HG03280 (cell line): ENCODE measurements around the gene TBC1D16.

Experiments
- ATAC-seq: cut with Tn5 transposase; IDR thresholded peaks from one replicate; pipeline ENCODE4 v1.9.1; 2021; ENCODE audit warnings: mild to moderate bottlenecking, moderate library complexity; ENCODE audit not compliant: unreplicated experiment

TBC1D16 gene

GRCh38 chr17:80025796-80026195 lies 9.9 kb downstream of the TBC1D16 start:
- no peak for ATAC-seq

GRCh38 chr17:80025140-80025539 lies 10.5 kb downstream of the TBC1D16 start:
- ATAC-seq = no peak

- ATAC-seq = no peak
Measured at GRCh38 chr17:80024206-80024972, 11.3 kb downstream of the TBC1D16 start.

GRCh38 chr17:80023481-80024205 lies 12.0 kb downstream of the TBC1D16 start:
- no peak for ATAC-seq

GRCh38 chr17:80021600-80021999 lies 14.1 kb downstream of the TBC1D16 start:
- ATAC-seq = no peak

- no peak for ATAC-seq
Measured at GRCh38 chr17:80018917-80019651, 16.6 kb downstream of the TBC1D16 start.

GRCh38 chr17:80017226-80018010 lies 18.3 kb downstream of the TBC1D16 start:
- no peak for ATAC-seq

- ATAC-seq = no peak
Measured at GRCh38 chr17:80012765-80013741, 22.6 kb downstream of the TBC1D16 start.

GRCh38 chr17:80011989-80012555 lies 23.6 kb downstream of the TBC1D16 start:
- no peak for ATAC-seq

GRCh38 chr17:80010283-80010858 lies 25.3 kb downstream of the TBC1D16 start:
- ATAC-seq = no peak

GRCh38 chr17:80009391-80010282 lies 26.0 kb downstream of the TBC1D16 start:
- ATAC-seq = no peak

- no peak for ATAC-seq
Measured at GRCh38 chr17:80008848-80009247, 26.8 kb downstream of the TBC1D16 start.

- ATAC-seq = no peak
Measured at GRCh38 chr17:80008383-80008840, 27.3 kb downstream of the TBC1D16 start.

- ATAC-seq = no peak
Measured at GRCh38 chr17:80007939-80008338, 27.7 kb downstream of the TBC1D16 start.

- ATAC-seq = no peak
Measured at GRCh38 chr17:80006811-80007752, 28.6 kb downstream of the TBC1D16 start.

- no peak for ATAC-seq
Measured at GRCh38 chr17:80006339-80006720, 29.3 kb downstream of the TBC1D16 start.
